Urinary bladder (tissue), 4 donors: ENCODE data around the gene CYB561A3. TPM values are rescaled to one million over a fixed set of nuclear protein-coding genes. Genes with fewer than 3 reads are reported as not detected.

Experiments
- DNase-seq: peaks from one replicate; pipeline ENCODE4 v3.0.0-alpha.2; 2015; ENCODE audit errors: extremely low spot score
- H3K27ac ChIP-seq: one replicate; pipeline ENCODE4 v1.5.1; 2013; ENCODE audit warnings: low read depth, mild to moderate bottlenecking, moderate library complexity
- H3K36me3 ChIP-seq: one replicate; pipeline ENCODE4 v1.6.1; 2013; ENCODE audit warnings: mild to moderate bottlenecking, moderate library complexity; ENCODE audit not compliant: insufficient read depth
- H3K4me1 ChIP-seq: one replicate; pipeline ENCODE4 v1.6.1; 2013; ENCODE audit warnings: mild to moderate bottlenecking, moderate library complexity; ENCODE audit not compliant: insufficient read depth
- H3K4me3 ChIP-seq: one replicate; pipeline ENCODE4 v1.5.1; 2013; ENCODE audit warnings: low read depth, low read length
- WGBS: extraction: QIAGEN DNeasy Blood & Tissue Kit; methylation state at CpG from one replicate; pipeline ENCODE4 v1.1.7; 2013; 5-methylcytosine and 5-hydroxymethylcytosine counted together
- polyA plus RNA-seq: library from polyadenylated mRNA; stranded (reverse); fragments of 200-250 nt; gene quantifications from one replicate; pipeline ENCODE4 v1.2.3, GENCODE V29; 2013
- total RNA-seq: library from RNA; depleted of rRNA; stranded (reverse); fragments of >200 nt; gene quantifications from one replicate; pipeline ENCODE4 v1.2.3, GENCODE V29; 2014
- donor health status: healthy with polysubstance abuse.
- donor health status: healthy.

Gene CYB561A3
- total and polyA plus RNA-seq, 2 donors, result 19.6 to 34.9 TPM

DNA sequence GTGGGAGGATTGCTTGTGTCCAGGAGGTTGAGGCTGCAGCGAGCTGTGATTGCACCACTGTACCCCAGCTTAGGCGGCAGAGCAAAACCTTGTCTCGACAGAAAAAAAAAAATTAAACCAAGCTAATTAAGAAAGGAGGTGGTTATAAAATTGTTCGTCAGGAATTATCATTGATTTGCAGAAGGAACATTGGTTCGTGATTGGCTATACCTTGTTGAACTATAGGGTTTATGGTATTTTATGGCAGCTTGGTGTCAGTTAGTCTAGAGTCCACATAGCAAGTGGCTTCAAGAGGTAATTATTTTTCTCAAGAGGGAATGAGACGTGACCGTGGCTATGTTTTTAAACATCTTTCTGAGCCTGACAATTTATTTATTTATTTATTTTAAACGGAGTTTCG, 19.2 kb upstream of the CYB561A3 start:
- Histone ChIP-seq H3K36me3 (no peaks in the 10 kb centered on the region), H3K4me3 (no peak overlapping the region), H3K4me1 (no peaks in the 10 kb centered on the region), H3K27ac (no peak overlapping the region)
- DNase-seq, result no peak
- WGBS, result 96% methylated on average over 9 of the region's 9 CpGs

- H3K4me1 ChIP-seq, result no peaks in the 10 kb centered on the region
- no peaks in the 10 kb centered on the region for H3K36me3 ChIP-seq
- peak overlapping the region; percentile 84 for H3K27ac ChIP-seq
- WGBS, result 68% methylated on average over 5 of the region's 5 CpGs
- DNase-seq, result no peak
- no peak overlapping the region for H3K4me3 ChIP-seq
Observed at GRCh38 chr11:61378713-61379313, 17.1 kb upstream of the CYB561A3 start.

GRCh38 chr11:61377461-61378160, 15.9 kb upstream of the CYB561A3 start:
- WGBS, result 91% methylated on average over 6 of the region's 6 CpGs
- no peaks in the 10 kb centered on the region for H3K4me1 ChIP-seq
- no peak for DNase-seq
- no peaks in the 10 kb centered on the region for H3K36me3 ChIP-seq
- H3K27ac ChIP-seq, result no peak overlapping the region
- H3K4me3 ChIP-seq, result no peak overlapping the region

- Histone ChIP-seq H3K4me1 (no peaks in the 10 kb centered on the region), H3K27ac (no peak overlapping the region), H3K36me3 (no peaks in the 10 kb centered on the region), H3K4me3 (no peak overlapping the region)
- no peak for DNase-seq
- 84% methylated on average over 6 of the region's 6 CpGs for WGBS
Observed at GRCh38 chr11:61375761-61376108, 14.1 kb upstream of the CYB561A3 start.

DNA sequence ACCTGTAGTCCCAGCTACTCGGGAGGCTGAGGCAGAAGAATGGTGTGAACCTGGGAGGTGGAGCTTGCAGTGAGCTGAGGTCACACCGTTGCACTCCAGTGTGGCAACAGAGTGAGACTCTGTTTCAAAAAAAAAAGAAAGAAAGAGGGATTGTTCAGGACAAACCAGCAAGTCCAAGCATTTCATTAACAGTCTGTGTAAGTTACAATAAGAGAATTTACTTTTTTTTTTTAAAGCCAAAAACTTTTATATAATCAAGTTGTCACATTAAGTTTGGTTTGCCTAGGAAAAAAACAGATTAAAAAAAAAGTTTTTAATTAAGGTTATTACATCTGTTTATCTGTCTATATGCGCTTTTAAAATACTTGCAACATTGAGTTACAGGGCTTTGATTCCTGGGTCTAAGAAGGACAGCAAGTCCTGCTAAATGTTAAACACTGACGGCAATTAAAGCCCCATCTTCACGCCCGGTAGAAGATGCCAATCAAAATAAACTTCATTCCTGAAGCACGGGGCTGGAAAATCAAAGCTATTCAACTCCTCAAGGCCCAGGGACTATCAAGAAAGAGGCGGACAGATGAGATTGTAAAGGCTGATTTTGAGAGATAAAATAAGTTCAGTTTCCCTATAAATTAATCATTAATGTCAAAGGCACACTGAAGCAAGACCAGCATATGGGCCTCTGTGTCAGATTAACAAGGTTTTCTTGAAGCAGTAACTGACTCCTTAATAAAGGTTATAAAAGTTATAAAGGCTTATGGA, 11.2 kb upstream of the CYB561A3 start:
- no peaks in the 10 kb centered on the region for H3K4me1 ChIP-seq
- H3K27ac ChIP-seq, result no peak overlapping the region
- H3K36me3 ChIP-seq, result no peaks in the 10 kb centered on the region
- no peak for DNase-seq
- 90% methylated on average over 8 of the region's 8 CpGs for WGBS
- no peak overlapping the region for H3K4me3 ChIP-seq

GRCh38 chr11:61370349-61371005, 8.8 kb upstream of the CYB561A3 start:
- WGBS, result 92% methylated on average over 8 of the region's 8 CpGs

DNA sequence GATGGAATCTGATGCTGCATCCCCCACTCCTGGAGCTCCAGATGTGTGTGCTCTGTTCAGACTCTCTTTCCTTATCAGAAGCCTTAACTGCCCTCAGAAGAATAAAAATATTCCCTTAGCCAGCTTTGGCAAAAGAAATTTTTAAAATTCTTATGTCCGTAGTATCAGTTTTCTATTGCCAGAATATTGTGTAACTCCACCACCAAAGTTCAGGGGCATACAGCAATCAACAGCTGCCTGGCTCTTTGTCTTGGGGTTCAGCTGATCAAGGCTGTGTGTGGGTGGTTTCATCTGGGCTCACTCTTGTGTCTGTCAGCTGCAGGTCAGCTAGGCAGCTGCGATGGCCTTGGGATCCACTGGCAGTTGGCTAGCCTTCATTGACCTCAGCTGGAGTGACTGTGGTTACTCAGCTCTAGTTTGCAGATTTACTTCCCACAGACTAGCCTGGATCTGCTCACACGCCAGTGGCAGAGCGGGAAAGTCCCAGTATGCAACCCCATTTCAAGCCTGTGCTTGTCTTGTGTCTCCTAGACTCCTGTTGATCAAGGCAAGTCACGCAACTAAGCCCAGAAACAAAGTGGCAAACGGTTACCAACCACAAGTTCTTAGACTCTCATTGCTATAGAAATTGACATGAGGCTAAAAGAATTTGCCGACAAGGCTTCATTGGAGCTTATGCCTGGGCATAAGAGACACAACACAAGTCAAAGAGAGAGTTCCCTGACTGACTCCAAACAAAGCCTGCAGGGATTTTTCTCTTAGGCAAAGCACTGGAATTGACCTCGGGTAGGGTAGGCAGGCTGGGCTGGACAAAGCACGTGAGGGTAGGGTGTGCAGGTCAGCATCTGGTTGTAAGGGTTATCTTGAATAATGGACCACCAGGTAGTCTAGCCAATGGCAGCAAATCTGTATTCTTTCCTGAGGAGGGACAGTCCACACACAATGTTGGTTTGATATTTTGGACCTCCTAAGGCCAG, 8.0 kb upstream of the CYB561A3 start:
- WGBS, result 75% methylated on average over 9 of the region's 9 CpGs
- H3K4me3 ChIP-seq, result no peak overlapping the region
- H3K4me1 ChIP-seq, result no peaks in the 10 kb centered on the region
- H3K27ac ChIP-seq, result peak overlapping the region; percentile 34
- no peak for DNase-seq
- H3K36me3 ChIP-seq, result peaks cover 3% of the 10 kb centered on the region

More at GRCh38 chr11:61370349-61371005, 8.8 kb upstream of the CYB561A3 start:
- no peak for DNase-seq
- Histone ChIP-seq H3K27ac (peak overlapping the region; percentile 34), H3K4me1 (no peaks in the 10 kb centered on the region), H3K4me3 (no peak overlapping the region), H3K36me3 (peaks cover 3% of the 10 kb centered on the region)

DNA sequence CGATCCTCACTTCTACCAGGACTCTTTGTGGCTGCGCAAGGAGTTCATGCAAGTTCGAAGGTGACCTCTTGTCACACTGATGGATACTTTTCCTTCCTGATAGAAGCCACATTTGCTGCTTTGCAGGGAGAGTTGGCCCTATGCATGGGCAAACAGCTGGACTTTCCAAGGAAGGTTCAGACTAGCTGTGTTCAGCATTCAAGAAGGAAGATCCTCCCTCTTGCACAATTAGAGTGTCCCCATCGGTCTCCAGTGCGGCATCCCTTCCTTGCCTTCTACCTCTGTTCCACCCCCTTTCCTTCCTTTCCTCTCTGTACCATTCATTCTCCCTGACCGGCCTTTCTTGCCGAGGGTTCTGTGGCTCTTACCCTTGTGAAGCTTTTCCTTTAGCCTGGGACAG, 7.0 kb upstream of the CYB561A3 start:
- Histone ChIP-seq H3K4me1 (no peaks in the 10 kb centered on the region), H3K27ac (no peak overlapping the region), H3K36me3 (peaks cover 3% of the 10 kb centered on the region), H3K4me3 (no peak overlapping the region)
- WGBS, result 95% methylated on average over 7 of the region's 7 CpGs
- DNase-seq, result no peak

- no peak for DNase-seq
- Histone ChIP-seq H3K4me3 (no peak overlapping the region), H3K27ac (no peak overlapping the region), H3K36me3 (peaks cover 3% of the 10 kb centered on the region), H3K4me1 (peaks cover 2% of the 10 kb centered on the region)
- 84% methylated on average over 6 of the region's 6 CpGs for WGBS
Observed at GRCh38 chr11:61367406-61367805, 5.7 kb upstream of the CYB561A3 start.

DNA sequence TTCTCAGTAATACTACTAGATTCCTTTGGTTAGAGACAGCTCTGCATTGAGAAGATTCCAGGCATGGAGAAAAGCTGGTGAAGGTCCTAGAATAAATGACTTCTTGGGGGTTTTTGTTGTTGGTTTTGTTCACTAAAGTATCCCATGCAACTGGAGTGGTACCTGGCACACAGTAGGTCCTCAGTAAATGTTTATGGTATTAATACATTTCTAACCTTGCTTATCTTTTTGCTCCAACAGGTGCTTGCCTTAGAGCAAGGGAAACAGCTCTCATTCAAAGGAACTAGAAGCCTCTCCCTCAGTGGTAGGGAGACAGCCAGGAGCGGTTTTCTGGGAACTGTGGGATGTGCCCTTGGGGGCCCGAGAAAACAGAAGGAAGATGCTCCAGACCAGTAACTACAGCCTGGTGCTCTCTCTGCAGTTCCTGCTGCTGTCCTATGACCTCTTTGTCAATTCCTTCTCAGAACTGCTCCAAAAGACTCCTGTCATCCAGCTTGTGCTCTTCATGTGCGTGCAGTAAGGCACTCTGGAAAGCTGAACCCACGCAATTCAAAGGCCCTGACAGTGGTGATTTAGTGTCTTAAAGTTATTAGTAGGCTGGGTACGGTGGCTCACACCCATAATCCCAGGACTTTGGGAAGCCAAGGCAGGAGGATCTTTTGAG, 2.5 kb upstream of the CYB561A3 start:
- WGBS, result 90% methylated on average over 5 of the region's 5 CpGs

GRCh38 chr11:61362542-61362875, 827 bp upstream of the CYB561A3 start:
- Histone ChIP-seq H3K4me3 (peak overlapping the region; percentile 59), H3K36me3 (peaks cover 3% of the 10 kb centered on the region), H3K27ac (no peak overlapping the region), H3K4me1 (peaks cover 2% of the 10 kb centered on the region)
- DNase-seq, result no peak
- WGBS, result under 1% methylated on average over 12 of the region's 12 CpGs

More for the DNA sequence above, 2.5 kb upstream of the CYB561A3 start:
- Histone ChIP-seq H3K4me1 (peaks cover 2% of the 10 kb centered on the region), H3K4me3 (no peak overlapping the region), H3K27ac (no peak overlapping the region), H3K36me3 (peaks cover 3% of the 10 kb centered on the region)
- no peak for DNase-seq

DNA sequence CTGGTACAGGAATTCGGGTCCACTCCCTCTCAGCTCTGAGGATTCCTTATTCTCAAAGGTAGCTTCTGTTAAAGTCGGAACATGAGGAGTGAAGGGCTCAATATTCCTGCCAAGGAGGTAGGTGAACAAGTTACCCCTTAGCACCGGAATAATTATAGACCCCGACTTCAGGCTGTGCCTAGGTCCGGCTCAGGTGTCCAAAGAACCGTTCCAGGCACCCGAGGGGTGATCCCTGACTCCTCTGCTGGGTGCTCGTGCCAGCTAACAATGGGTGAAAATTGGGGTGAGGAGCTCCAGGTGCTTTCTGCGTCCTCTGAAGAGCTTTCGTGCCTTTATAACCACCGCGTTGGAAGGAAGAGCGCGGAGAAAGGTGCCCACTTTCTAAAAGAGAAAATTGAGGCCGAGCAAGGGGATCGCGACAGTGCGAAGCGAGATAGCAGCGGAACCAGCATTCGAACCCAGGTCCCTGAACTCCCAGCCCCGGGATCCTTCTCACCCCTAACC, 393 bp downstream of the CYB561A3 start:
- peaks cover 2% of the 10 kb centered on the region for H3K4me1 ChIP-seq
- H3K4me3 ChIP-seq, result peak overlapping the region; percentile 59
- H3K36me3 ChIP-seq, result no peaks in the 10 kb centered on the region
- no peak for DNase-seq
- 2% methylated on average over 22 of the region's 22 CpGs for WGBS
- H3K27ac ChIP-seq, result peak overlapping the region; percentile 98
